Thyroid gland (tissue), 4 donors: Measurements from ENCODE around the gene GALNT4. TPM values are rescaled to one million over a fixed set of nuclear protein-coding genes. Genes with fewer than 3 reads are reported as not detected.

Experiments used
- DNase-seq, 2 donors: peaks; one replicate each; pipeline ENCODE4 v3.0.0-alpha.2; 2019
- H3K27ac ChIP-seq, 3 donors: fragments of 200-600 bp; sonication (generic); 1 replicate in 2 of 3; 2 replicates in 1 of 3; pipeline ENCODE4 v1.5.1; 2016 to 2019; ENCODE audit warnings: mild to moderate bottlenecking in 1 of 3, moderate library complexity in 1 of 3
- H3K27me3 ChIP-seq: fragments of 200-600 bp; sonication (generic); one replicate; pipeline ENCODE4 v1.5.1; 2019
- H3K36me3 ChIP-seq, 2 donors: fragments of 200-600 bp; sonication (generic); one replicate each; pipeline ENCODE4 v1.5.1; 2016 to 2019
- H3K4me1 ChIP-seq, 2 donors: fragments of 200-600 bp; sonication (generic); one replicate each; pipeline ENCODE4 v1.5.1; 2017 to 2019
- H3K4me3 ChIP-seq, 3 donors: fragments of 200-600 bp; sonication (generic); replicated peaks in 1 of 3; 1 replicate in 2 of 3; 2 replicates in 1 of 3; pipeline ENCODE4 v1.5.1; 2016; ENCODE audit warnings: mild to moderate bottlenecking in 1 of 3
- H3K9me3 ChIP-seq: fragments of 200-600 bp; sonication (generic); one replicate; pipeline ENCODE4 v1.5.1; 2017
- CTCF ChIP-seq, 6 experiments: fragments of 200-600 bp in 3 of 6; fragments of 450-650 bp in 3 of 6; sonication (generic) in 3 of 6; IDR thresholded peaks; one replicate each; pipeline ENCODE4 v1.5.1; 2016 to 2019; ENCODE audit warnings: antibody characterized with exemption in 6 of 6, mild to moderate bottlenecking in 2 of 6, inconsistent platforms in 1 of 6, moderate library complexity in 1 of 6
- POLR2A ChIP-seq, 2 donors: fragments of 450-650 bp; IDR thresholded peaks; one replicate each; pipeline ENCODE4 v1.6.1; 2017; ENCODE audit warnings: antibody characterized with exemption in 2 of 2, mild to moderate bottlenecking in 2 of 2, moderate library complexity in 1 of 2
- WGBS, 2 donors: methylation state at CpG; one replicate each; pipeline ENCODE4 v1.1.5; 2017; 5-methylcytosine and 5-hydroxymethylcytosine counted together
- intact Hi-C: fragments of 100-400 bp; cut with DNase I; formaldehyde crosslinking; loops from one replicate; pipeline ENCODE4 v1.15.1; 2023
- small RNA-seq: library from RNA; depleted of rRNA; stranded (forward); fragments of <200 nt; gene quantifications from one replicate; pipeline ENCODE3, GENCODE V24; 2016
- total RNA-seq, 4 donors: library from RNA; depleted of rRNA; stranded (reverse); fragments of >200 nt; gene quantifications; one replicate each; pipeline ENCODE4 v1.2.3, GENCODE V29; 2016

GALNT4 gene
- total RNA-seq, 4 donors from 2014 or later = 7.0 to 11.2 (median 7.3) TPM

GRCh38 chr12:89474615-89475014, 50.0 kb downstream of the GALNT4 start:
- intact Hi-C loops = loop anchor here (5.0 kb wide), 1 partner anchor 58 kb away; no protein-coding TSS in a partner anchor

More at GRCh38 chr12:89474615-89475014, 50.0 kb downstream of the GALNT4 start:
- no peak overlapping the region for H3K27ac ChIP-seq
- WGBS, 2 donors = 15 to 28% methylated on average over 1 of the region's 1 CpG
- no peaks in the 10 kb centered on the region for H3K4me1 ChIP-seq
- DNase-seq = no peak
- no peaks in the 10 kb centered on the region for H3K9me3 ChIP-seq
- TF ChIP-seq POLR2A (IDR thresholded peaks at IDR 0.05) (no peak), CTCF (IDR thresholded peaks at IDR 0.05) (no peak)
- no peaks in the 10 kb centered on the region for H3K27me3 ChIP-seq
- no peak overlapping the region for H3K4me3 ChIP-seq
- no peaks in the 10 kb centered on the region for H3K36me3 ChIP-seq

Small RNAs within 50 kb of the gene (small RNA-seq; reads per million reads assigned to genes)
- gene AC025034.2 (not detected), gene POC1B-GALNT4 (not detected)

Other genes with a start within 250 kb of the GALNT4 start
- gene DUSP6, start 172.3 kb downstream of the GALNT4 start, total RNA-seq = 10 to 100 TPM; 31.0 to 40.2 (median 33.8) TPM
- gene POC1B, start 1.3 kb upstream of the GALNT4 start, total RNA-seq = 10 to 100 TPM; 21.2 to 38.3 (median 27.2) TPM
- gene ATP2B1, start 184.0 kb upstream of the GALNT4 start, total RNA-seq = 10 to 100 TPM; 34.5 to 66.0 (median 44.4) TPM